ENCODE results near the gene PTPRT. TPM values are rescaled to one million over a fixed set of nuclear protein-coding genes. Genes with fewer than 3 reads are reported as not detected.

PTPRT gene
- total RNA-seq, 4 donors from 2014 or later = 0.63 to 2.2 (median 1.8) TPM

- ATAC-seq (ENCODE audit: low FRiP score) = no peak
- TF ChIP-seq CTCF (IDR thresholded peaks at IDR 0.05) = no peak
- DNase-seq (ENCODE audit: low spot score) = no peak
Measured at GRCh38 chr20:43092386-43093088, 97.2 kb downstream of the PTPRT start.

- DNase-seq (ENCODE audit: low spot score) (no peak), ATAC-seq (ENCODE audit: low FRiP score) (no peak)
- TF ChIP-seq CTCF (IDR thresholded peaks at IDR 0.05) = no peak
Measured at GRCh38 chr20:43068482-43068881, 121.2 kb downstream of the PTPRT start.

- no peak for TF ChIP-seq CTCF (IDR thresholded peaks at IDR 0.05)
- ATAC-seq (ENCODE audit: low FRiP score) = no peak
Measured at GRCh38 chr20:43066125-43066524, 123.6 kb downstream of the PTPRT start.

GRCh38 chr20:43065299-43065698 is 124.4 kb downstream of the PTPRT start:
- DNase-seq (ENCODE audit: low spot score) (no peak), ATAC-seq (ENCODE audit: low FRiP score) (no peak)
- TF ChIP-seq CTCF (IDR thresholded peaks at IDR 0.05) = no peak

More at GRCh38 chr20:43066125-43066524, 123.6 kb downstream of the PTPRT start:
- no peak for DNase-seq (ENCODE audit: low spot score)

GRCh38 chr20:43058077-43058476 is 131.6 kb downstream of the PTPRT start:
- no peak for TF ChIP-seq CTCF (IDR thresholded peaks at IDR 0.05)
- ATAC-seq (ENCODE audit: low FRiP score) (no peak), DNase-seq (ENCODE audit: low spot score) (no peak)

GRCh38 chr20:43057317-43057716 is 132.4 kb downstream of the PTPRT start:
- no peak for TF ChIP-seq CTCF (IDR thresholded peaks at IDR 0.05)
- DNase-seq (ENCODE audit: low spot score) (no peak), ATAC-seq (ENCODE audit: low FRiP score) (no peak)

- no peak for TF ChIP-seq CTCF (IDR thresholded peaks at IDR 0.05)
Measured at GRCh38 chr20:43055181-43055884, 134.4 kb downstream of the PTPRT start.

More at GRCh38 chr20:43055181-43055884, 134.4 kb downstream of the PTPRT start:
- DNase-seq (ENCODE audit: low spot score) (no peak), ATAC-seq (ENCODE audit: low FRiP score) (no peak)
